Measurements from ENCODE around the gene DCLK1. TPM values are rescaled to one million over a fixed set of nuclear protein-coding genes. Genes with fewer than 3 reads are reported as not detected.

The DCLK1 gene
- total and polyA plus RNA-seq, 8 donors, result 0.67 to 10.1 (median 1.7) TPM

DNA sequence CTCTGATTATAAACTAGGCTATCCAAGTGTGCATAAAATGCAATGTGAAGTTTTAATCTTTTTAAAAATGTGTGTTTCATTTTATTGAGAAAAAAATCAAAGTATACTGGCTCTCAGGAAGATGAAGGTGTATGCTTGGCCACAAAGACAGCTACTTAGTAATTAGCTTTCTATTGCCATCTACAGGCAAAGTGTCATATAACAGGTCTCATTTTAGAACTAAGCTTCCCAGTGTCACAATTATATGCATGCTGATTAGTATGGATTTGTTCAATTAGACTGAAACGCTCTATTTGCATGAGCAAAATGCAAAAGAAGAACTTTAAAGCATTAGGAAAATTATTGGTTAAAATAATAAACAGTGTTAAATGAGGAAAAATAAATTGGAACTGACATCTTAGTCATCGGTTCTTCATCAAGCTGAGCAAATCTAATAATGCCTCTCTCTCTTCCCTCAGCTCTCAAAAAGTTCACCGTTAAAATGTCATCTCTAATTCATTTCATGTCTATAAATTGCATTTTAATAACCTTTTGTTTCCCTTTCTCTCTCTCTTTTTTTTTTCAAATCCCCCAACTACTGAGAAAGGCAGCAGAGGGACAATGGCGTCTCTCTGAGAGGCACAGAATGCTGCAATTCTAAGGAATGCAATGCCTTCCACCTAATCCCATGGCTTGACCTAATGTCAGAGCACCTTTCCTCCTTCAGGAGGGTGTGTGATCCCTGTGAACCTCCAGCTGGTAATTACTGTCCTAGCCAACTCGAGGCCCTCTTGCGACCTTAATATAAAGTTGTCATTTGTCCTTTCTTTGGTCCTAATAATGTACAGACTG is 341.6 kb downstream of the DCLK1 start:
- Histone ChIP-seq H3K27me3 (no peaks in the 10 kb centered on the region), H3K36me3 (no peaks in the 10 kb centered on the region), H3K9me3 (no peaks in the 10 kb centered on the region), H3K27ac (no peak overlapping the region), H3K4me3 (no peak overlapping the region), H3K4me1 (no peaks in the 10 kb centered on the region)
- TF ChIP-seq, protein P1, sequence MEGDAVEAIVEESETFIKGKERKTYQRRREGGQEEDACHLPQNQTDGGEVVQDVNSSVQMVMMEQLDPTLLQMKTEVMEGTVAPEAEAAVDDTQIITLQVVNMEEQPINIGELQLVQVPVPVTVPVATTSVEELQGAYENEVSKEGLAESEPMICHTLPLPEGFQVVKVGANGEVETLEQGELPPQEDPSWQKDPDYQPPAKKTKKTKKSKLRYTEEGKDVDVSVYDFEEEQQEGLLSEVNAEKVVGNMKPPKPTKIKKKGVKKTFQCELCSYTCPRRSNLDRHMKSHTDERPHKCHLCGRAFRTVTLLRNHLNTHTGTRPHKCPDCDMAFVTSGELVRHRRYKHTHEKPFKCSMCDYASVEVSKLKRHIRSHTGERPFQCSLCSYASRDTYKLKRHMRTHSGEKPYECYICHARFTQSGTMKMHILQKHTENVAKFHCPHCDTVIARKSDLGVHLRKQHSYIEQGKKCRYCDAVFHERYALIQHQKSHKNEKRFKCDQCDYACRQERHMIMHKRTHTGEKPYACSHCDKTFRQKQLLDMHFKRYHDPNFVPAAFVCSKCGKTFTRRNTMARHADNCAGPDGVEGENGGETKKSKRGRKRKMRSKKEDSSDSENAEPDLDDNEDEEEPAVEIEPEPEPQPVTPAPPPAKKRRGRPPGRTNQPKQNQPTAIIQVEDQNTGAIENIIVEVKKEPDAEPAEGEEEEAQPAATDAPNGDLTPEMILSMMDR (IDR thresholded peaks at IDR 0.05), result peak in 3 of 4 donors; percentile 19 to 32 (median 19)
- FAIRE-seq (peak; percentile 80), ATAC-seq (peak in 3 of 4 donors; percentile 63 to 71 (median 70)), DNase-seq (no peak)
- intact Hi-C loops (cut with DNase I), result no loop called here
- WGBS, 2 donors, result 59 to 61% methylated on average over 6 of the region's 6 CpGs

DNA sequence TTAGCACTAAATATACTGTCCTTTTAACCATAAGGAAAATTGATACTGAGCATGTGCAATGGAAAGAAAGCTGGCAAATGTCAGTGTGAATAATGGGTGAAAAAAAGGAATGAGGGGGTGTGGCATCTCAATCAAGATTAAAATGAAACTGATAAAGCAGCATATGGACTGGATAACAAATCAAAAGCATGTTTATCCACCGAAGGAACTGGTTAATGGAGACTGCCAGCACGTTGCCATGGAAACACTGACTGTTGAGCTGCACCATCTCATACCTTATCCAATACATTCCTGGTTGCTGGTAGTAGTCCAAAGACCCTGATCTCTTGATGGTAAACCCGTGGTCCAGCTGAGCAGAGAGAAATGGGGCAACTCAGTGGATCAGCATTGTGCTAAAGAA is 343.2 kb downstream of the DCLK1 start:
- Histone ChIP-seq H3K27ac (no peak overlapping the region), H3K27me3 (no peaks in the 10 kb centered on the region), H3K4me1 (no peaks in the 10 kb centered on the region), H3K36me3 (no peaks in the 10 kb centered on the region), H3K4me3 (no peak overlapping the region), H3K9me3 (no peaks in the 10 kb centered on the region)
- TF ChIP-seq, protein P1 (IDR thresholded peaks at IDR 0.05), result no peak
- intact Hi-C loops (cut with DNase I), result no loop called here
- FAIRE-seq (no peak), ATAC-seq (no peak), DNase-seq (no peak)
- 23 to 25% methylated on average over 3 of the region's 3 CpGs for WGBS, 2 donors

DNA sequence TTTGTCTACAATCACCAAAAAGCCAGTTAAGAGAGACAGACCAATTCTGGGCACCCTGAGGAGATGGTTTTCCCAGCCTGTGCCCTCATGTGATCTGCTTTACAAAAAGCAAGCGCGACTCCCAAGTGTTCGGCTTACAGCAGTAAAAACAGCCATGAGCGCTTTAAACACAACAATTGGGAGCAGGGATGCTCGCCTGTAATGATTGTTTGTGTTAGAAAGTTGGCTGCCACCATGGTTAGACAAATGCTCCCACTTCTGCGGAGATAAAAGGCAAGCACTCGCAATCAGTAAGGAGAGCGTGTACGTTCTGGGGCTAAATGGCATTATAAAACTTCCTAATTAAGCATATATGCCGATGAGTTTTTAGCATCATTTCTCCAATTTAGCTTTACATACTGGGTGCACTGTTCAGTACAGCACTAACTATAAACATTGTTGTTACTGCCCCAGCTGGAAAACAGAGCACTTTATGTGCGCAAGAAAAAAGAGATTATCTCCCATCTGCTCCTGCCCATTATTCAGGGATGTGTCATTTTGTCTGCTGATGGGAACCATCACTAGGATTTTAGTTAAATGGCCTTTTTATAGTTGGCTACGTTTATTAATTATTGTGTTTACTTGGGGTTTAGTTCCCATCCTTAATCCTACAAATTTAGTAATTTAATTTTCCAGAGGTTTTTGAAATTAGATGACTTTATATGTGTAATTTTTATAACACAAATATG is 345.4 kb downstream of the DCLK1 start:
- Histone ChIP-seq H3K4me3 (no peak overlapping the region), H3K27ac (no peak overlapping the region), H3K36me3 (no peaks in the 10 kb centered on the region), H3K27me3 (no peaks in the 10 kb centered on the region), H3K9me3 (no peaks in the 10 kb centered on the region), H3K4me1 (no peaks in the 10 kb centered on the region)
- no peak for DNase-seq
- TF ChIP-seq, protein P1 (IDR thresholded peaks at IDR 0.05), result no peak
- WGBS, 2 donors, result 67 to 69% methylated on average over 12 of the region's 12 CpGs
- intact Hi-C loops (cut with DNase I), result no loop called here
- FAIRE-seq, result no peak
- no peak for ATAC-seq

DNA sequence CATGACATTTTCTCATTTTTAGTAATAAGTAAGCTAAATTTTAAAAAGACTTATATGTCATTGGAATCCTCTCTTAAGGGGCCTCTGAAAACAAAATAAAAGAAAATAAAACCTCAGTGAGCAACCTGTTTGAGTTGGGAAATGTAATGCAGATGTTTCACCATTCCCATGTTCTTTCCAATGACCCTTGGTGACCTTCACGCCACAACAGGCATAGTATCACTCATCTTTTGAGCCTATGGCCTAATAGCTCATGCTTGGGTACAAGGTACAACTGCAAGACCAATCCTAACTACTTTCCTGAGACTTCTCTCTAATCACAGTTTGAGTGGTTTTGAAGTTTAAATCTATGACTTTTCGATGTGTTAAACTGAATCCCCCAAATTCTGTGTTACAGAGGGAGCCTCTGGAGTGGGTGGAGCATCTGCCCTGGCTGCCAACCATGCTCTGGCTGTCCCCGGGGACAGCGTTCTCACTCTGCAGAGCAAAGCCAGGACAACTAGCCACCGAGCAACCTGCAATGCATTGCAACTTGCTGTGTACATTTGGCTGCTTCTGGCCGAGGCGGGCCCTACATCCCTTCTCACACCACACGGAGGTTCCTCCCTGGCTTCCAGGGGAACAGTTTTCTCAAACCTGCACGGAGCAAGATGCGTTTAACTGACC is 346.8 kb downstream of the DCLK1 start:
- H3K36me3 ChIP-seq, result no peaks in the 10 kb centered on the region
- intact Hi-C loops (cut with DNase I), result no loop called here

More for the DNA sequence above, 346.8 kb downstream of the DCLK1 start:
- H3K9me3 ChIP-seq, result no peaks in the 10 kb centered on the region
- ATAC-seq (no peak), FAIRE-seq (no peak), DNase-seq (no peak)
- no peaks in the 10 kb centered on the region for H3K4me1 ChIP-seq
- TF ChIP-seq, protein P1 (IDR thresholded peaks at IDR 0.05), result no peak
- H3K27me3 ChIP-seq, result no peaks in the 10 kb centered on the region
- H3K4me3 ChIP-seq, result no peak overlapping the region
- 64 to 68% methylated on average over 10 of the region's 10 CpGs for WGBS, 2 donors
- H3K27ac ChIP-seq, result no peak overlapping the region

Data from pancreas (tissue), 10 donors.